Progenitor cell of endocrine pancreas (in vitro differentiated cells): ENCODE results near the gene CEP68. TPM values are rescaled to one million over a fixed set of nuclear protein-coding genes. Genes with fewer than 3 reads are reported as not detected.
"Not testable (repeated sequence)": the region's sequence is repeated elsewhere in the genome, so short reads cannot be mapped to it uniquely, and the experiment has no call there.

ENCODE experiments used
- DNase-seq: peaks from one replicate; pipeline ENCODE4 v3.0.0; 2021; ENCODE audit warnings: low spot score; ENCODE audit not compliant: unreplicated experiment
- H3K27ac Mint-ChIP-seq: 2 replicates; pipeline ENCODE4 v1.8.0; 2021; ENCODE audit warnings: mild to moderate bottlenecking, moderate library complexity, mixed read lengths
- H3K27me3 Mint-ChIP-seq: 2 replicates; pipeline ENCODE4 v1.8.0; 2021; ENCODE audit warnings: mixed read lengths
- H3K36me3 Mint-ChIP-seq: 2 replicates; pipeline ENCODE4 v1.8.0; 2022; ENCODE audit warnings: mixed read lengths; ENCODE audit not compliant: insufficient read depth
- H3K4me1 Mint-ChIP-seq: 2 replicates; pipeline ENCODE4 v1.8.0; 2021; ENCODE audit warnings: low read depth, mixed read lengths
- H3K4me3 Mint-ChIP-seq: 2 replicates; pipeline ENCODE4 v1.8.0; 2021; ENCODE audit warnings: low read depth, mild to moderate bottlenecking, moderate library complexity, mixed read lengths
- H3K9me3 Mint-ChIP-seq: 2 replicates; pipeline ENCODE4 v1.8.0; 2021; ENCODE audit warnings: low read depth, mixed read lengths
- CTCF ChIP-seq: fragments of 200-600 bp; sonication (generic); IDR thresholded peaks from one replicate; pipeline ENCODE4 v1.5.0; 2021; ENCODE audit warnings: antibody characterized with exemption, mild to moderate bottlenecking; ENCODE audit not compliant: unreplicated experiment
- total RNA-seq: library from RNA; stranded (reverse); gene quantifications from 2 replicates; pipeline ENCODE4 v1.2.1, GENCODE V29; 2021

CEP68 gene
- total RNA-seq, 1 donor from 2014 or later = 22.0 TPM

DNA sequence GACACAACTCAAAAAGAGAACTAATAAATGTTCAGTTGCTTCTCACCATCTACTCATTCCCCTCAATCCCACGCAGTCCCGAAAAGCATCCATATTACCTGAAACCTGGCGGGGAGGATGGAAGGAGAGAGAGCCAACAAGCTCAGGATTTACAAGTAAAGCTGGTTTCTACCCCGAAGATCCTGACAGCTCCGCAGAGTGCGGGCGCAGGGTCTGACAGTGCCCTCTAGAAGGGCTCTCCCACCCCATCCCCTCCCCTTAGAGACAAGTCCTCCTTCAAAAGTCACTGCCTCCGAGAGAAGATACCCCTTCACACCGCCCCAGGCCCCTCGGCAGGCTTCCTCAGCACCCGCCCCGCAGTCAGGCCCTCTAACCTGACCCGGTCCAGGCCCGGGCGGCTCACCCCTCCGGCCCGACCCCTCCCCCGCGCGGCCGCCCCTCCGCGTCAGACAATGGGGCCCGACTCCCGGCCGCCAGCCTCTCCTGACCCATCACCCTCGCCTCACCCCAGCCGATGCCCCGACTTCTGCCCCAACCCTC is 73.1 kb downstream of the CEP68 start:
- peak overlapping the region; percentile 100 for H3K27ac Mint-ChIP-seq
- H3K36me3 Mint-ChIP-seq = peaks cover 3% of the 10 kb centered on the region
- no peak for TF ChIP-seq CTCF
- H3K4me1 Mint-ChIP-seq = peaks cover 33% of the 10 kb centered on the region
- H3K9me3 Mint-ChIP-seq = no peaks in the 10 kb centered on the region
- H3K4me3 Mint-ChIP-seq = peak overlapping the region; percentile 93
- DNase-seq = peak; percentile 44
- no peaks in the 10 kb centered on the region for H3K27me3 Mint-ChIP-seq

DNA sequence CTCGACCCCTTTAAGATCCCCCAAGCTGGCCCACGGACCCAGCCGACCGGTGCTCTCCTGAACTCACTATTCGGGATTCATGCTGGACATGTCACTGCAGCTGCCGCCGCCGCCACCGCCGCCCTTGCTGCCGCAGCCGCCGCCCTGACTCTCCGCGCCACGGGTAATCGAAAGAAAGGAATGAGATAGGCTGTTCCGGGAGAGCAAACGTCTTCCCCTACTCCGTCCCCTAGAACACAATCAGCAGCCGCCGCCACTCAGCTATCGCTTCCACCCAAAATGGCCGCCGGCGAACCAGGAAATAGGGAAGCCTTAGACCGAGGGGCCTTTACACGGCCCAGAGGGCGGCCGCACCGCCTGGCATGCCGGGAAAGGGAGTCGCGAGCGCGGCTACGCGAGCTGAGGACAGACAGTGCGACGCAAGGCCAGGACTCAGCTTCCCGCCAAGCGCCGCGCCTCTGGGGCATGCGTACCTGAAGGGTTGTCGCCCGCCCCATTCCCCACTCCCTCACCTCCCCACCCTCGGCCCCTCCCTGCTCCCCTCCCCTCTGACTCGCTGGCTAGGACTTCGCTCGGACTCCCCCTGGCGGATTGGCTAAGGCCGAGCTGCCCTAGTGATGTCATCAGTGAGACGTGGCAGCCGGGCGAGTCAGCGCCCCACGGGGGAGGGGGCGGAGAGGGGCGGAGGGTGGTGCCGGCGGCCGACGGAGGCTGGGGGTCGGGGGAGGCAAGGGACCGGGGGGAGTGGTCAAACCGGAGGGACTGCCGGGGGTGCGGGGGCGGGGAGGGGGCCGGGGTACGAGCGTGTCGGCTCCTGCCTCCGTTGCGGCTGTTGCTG is 73.8 kb downstream of the CEP68 start, which contains the start of gene RAB1A:
RAB1A (minus strand) TSS at position 281 of the 838 bp plus-strand sequence; CDS start at position 90, 191 bp downstream.
- H3K27ac Mint-ChIP-seq = peak within 1 kb of the TSS; percentile 100
- peak; percentile 30 for TF ChIP-seq CTCF
- H3K27me3 Mint-ChIP-seq = no peaks in the 10 kb centered on the region
- H3K36me3 Mint-ChIP-seq = peaks cover 3% of the 10 kb centered on the region
- H3K9me3 Mint-ChIP-seq = no peaks in the 10 kb centered on the region
- peaks cover 33% of the 10 kb centered on the region for H3K4me1 Mint-ChIP-seq
- H3K4me3 Mint-ChIP-seq = peak within 1 kb of the TSS; percentile 93
- peak; percentile 100 for DNase-seq

- H3K27ac Mint-ChIP-seq = peak overlapping the region; percentile 97
- peaks cover 33% of the 10 kb centered on the region for H3K4me1 Mint-ChIP-seq
- peak overlapping the region; percentile 82 for H3K4me3 Mint-ChIP-seq
- TF ChIP-seq CTCF = peak; percentile 4
- DNase-seq = no peak
- H3K36me3 Mint-ChIP-seq = peaks cover 3% of the 10 kb centered on the region
- no peaks in the 10 kb centered on the region for H3K9me3 Mint-ChIP-seq
- no peaks in the 10 kb centered on the region for H3K27me3 Mint-ChIP-seq
Observed at GRCh38 chr2:65130664-65131175, 74.5 kb downstream of the CEP68 start.

- peaks cover 34% of the 10 kb centered on the region for H3K4me1 Mint-ChIP-seq
- not testable (repeated sequence) for H3K36me3 Mint-ChIP-seq, H3K4me3 Mint-ChIP-seq, H3K9me3 Mint-ChIP-seq, DNase-seq, H3K27me3 Mint-ChIP-seq, H3K27ac Mint-ChIP-seq
Observed at GRCh38 chr2:65132930-65133329, 76.7 kb downstream of the CEP68 start.

GRCh38 chr2:65133626-65134025 is 77.4 kb downstream of the CEP68 start:
- Mint-ChIP-seq H3K36me3 (no peaks in the 10 kb centered on the region), H3K27ac (peak overlapping the region; percentile 56), H3K9me3 (no peaks in the 10 kb centered on the region), H3K4me1 (peaks cover 28% of the 10 kb centered on the region), H3K27me3 (no peaks in the 10 kb centered on the region), H3K4me3 (no peak overlapping the region)
- DNase-seq = no peak
- no peak for TF ChIP-seq CTCF
